ENCODE results near the gene SLC11A1.

Gene SLC11A1

GRCh38 chr2:218366621-218367414 lies 15.3 kb upstream of the SLC11A1 start:
- in situ Hi-C loops (cut with MboI; ENCODE audit: low sequenced_read_pairs), result no loop called here

GRCh38 chr2:218367415-218368149 lies 14.5 kb upstream of the SLC11A1 start:
- in situ Hi-C loops (cut with MboI; ENCODE audit: low sequenced_read_pairs), result no loop called here

GRCh38 chr2:218368150-218368528 lies 13.9 kb upstream of the SLC11A1 start:
- in situ Hi-C loops (cut with MboI; ENCODE audit: low sequenced_read_pairs), result no loop called here

- in situ Hi-C loops (cut with MboI; ENCODE audit: low sequenced_read_pairs), result no loop called here
Observed at GRCh38 chr2:218368621-218369153, 13.4 kb upstream of the SLC11A1 start.

- in situ Hi-C loops (cut with MboI; ENCODE audit: low sequenced_read_pairs), result no loop called here
Observed at GRCh38 chr2:218369330-218369729, 12.7 kb upstream of the SLC11A1 start.

- in situ Hi-C loops (cut with MboI; ENCODE audit: low sequenced_read_pairs), result no loop called here
Observed at GRCh38 chr2:218370410-218371063, 11.5 kb upstream of the SLC11A1 start.

GRCh38 chr2:218371983-218372350 lies 10.1 kb upstream of the SLC11A1 start:
- in situ Hi-C loops (cut with MboI; ENCODE audit: low sequenced_read_pairs), result no loop called here

- in situ Hi-C loops (cut with MboI; ENCODE audit: low sequenced_read_pairs), result no loop called here
Observed at GRCh38 chr2:218374795-218375194, 7.3 kb upstream of the SLC11A1 start.

GRCh38 chr2:218375212-218375611 lies 6.9 kb upstream of the SLC11A1 start:
- in situ Hi-C loops (cut with MboI; ENCODE audit: low sequenced_read_pairs), result no loop called here

- in situ Hi-C loops (cut with MboI; ENCODE audit: low sequenced_read_pairs), result no loop called here
Observed at GRCh38 chr2:218378053-218378452, 4.0 kb upstream of the SLC11A1 start.

GRCh38 chr2:218382785-218383184 lies 712 bp downstream of the SLC11A1 start:
- in situ Hi-C loops (cut with MboI; ENCODE audit: low sequenced_read_pairs), result no loop called here

GRCh38 chr2:218383892-218384519 lies 1.9 kb downstream of the SLC11A1 start:
- in situ Hi-C loops (cut with MboI; ENCODE audit: low sequenced_read_pairs), result no loop called here

GRCh38 chr2:218384975-218385374 lies 2.9 kb downstream of the SLC11A1 start:
- in situ Hi-C loops (cut with MboI; ENCODE audit: low sequenced_read_pairs), result no loop called here

GRCh38 chr2:218386505-218387368 lies 4.7 kb downstream of the SLC11A1 start:
- in situ Hi-C loops (cut with MboI; ENCODE audit: low sequenced_read_pairs), result no loop called here

GRCh38 chr2:218387369-218388194 lies 5.5 kb downstream of the SLC11A1 start:
- in situ Hi-C loops (cut with MboI; ENCODE audit: low sequenced_read_pairs), result no loop called here

- in situ Hi-C loops (cut with MboI; ENCODE audit: low sequenced_read_pairs), result loop anchor here (10.0 kb wide), 1 partner anchor 105 kb away; no protein-coding TSS in a partner anchor
Observed at GRCh38 chr2:218389333-218390150, 7.5 kb downstream of the SLC11A1 start.

- in situ Hi-C loops (cut with MboI; ENCODE audit: low sequenced_read_pairs), result loop anchor here (10.0 kb wide), 1 partner anchor 106 kb away; no protein-coding TSS in a partner anchor
Observed at GRCh38 chr2:218391202-218391601, 9.1 kb downstream of the SLC11A1 start.

- in situ Hi-C loops (cut with MboI; ENCODE audit: low sequenced_read_pairs), result loop anchor here (10.0 kb wide), 1 partner anchor 108 kb away; no protein-coding TSS in a partner anchor
Observed at GRCh38 chr2:218392459-218392858, 10.4 kb downstream of the SLC11A1 start.
